HG03175 (cell line): ENCODE results near the gene MYPN.
"Not testable (repeated sequence)": the region's sequence is repeated elsewhere in the genome, so short reads cannot be mapped to it uniquely, and the experiment has no call there.

Source experiments
- ATAC-seq: cut with Tn5 transposase; IDR thresholded peaks from one replicate; pipeline ENCODE4 v1.9.1; 2021; ENCODE audit warnings: mild to moderate bottlenecking, moderate library complexity; ENCODE audit not compliant: unreplicated experiment

Gene MYPN

GRCh38 chr10:68166871-68167585, 57.7 kb downstream of the MYPN start:
- no peak for ATAC-seq

DNA sequence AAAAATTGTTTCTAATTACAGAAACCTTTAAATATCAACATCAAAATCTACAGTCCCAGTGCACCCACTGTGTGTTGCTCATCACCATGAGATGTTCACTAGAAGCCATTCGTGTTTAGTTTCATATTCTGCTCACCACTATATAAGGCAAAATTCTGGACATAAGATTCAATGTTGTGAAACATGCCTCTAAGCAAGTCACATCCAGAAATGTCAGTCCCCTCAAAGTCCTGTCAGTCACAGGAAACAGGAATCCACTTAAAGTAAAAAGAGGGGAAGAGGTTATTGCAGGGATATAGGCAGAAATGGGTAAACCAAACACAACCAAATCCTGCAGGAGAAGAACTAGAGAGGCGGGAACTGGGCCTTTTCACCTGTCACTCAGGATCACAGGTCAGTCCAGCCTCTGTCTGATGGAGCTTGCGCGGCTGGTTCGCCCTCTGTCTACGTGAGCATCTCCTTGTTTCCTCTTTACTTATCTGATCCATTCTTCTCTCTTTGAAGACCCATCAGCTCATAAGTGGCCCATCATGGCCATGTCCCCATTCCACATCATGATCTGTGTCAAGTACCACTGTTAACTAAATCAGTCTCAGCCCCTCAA, 58.4 kb downstream of the MYPN start:
- no peak for ATAC-seq

DNA sequence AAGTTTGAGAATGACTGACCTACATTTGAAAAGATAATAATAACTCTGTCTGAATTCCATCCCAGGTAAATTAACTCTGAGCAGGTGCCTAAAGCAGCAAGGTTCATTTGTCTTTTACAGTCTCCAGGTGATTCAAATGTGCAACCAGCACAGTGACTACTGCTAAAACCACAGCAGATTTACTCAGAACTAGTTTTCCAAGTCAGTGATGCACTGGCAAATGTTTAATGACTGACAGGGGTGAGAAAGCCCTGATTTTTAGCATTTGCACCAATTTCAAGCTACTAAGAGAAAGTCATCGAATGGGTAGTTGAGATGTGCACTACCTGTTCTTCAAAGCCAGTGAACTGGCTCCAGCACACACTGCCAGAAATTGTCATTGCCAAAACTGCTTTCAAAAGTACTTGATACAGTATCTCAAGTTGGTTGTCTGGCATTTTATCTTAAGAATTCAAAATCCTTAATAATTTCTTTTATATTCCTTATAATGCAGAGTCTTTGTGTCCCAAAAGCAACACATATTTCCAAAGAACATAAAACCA, 62.3 kb downstream of the MYPN start:
- peak; percentile 64 for ATAC-seq

DNA sequence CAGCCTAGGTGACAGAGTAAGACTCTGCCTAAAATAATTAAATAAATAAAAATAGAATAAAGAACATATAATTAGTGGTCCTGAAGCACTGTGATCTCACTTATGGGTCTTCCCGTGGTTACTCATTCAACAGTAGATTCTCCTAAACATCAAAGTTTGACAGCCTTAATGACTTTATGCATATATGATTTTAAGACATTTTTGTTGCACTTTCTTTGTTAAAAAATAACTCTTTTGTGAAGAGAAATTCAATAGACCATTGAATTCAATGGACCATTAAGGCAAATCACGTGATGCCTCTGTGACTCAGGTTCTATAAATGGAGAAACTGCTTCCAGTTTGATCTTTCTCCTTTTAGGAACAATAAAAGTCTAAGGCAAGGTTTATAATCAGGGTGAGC, 63.0 kb downstream of the MYPN start:
- ATAC-seq = no peak

DNA sequence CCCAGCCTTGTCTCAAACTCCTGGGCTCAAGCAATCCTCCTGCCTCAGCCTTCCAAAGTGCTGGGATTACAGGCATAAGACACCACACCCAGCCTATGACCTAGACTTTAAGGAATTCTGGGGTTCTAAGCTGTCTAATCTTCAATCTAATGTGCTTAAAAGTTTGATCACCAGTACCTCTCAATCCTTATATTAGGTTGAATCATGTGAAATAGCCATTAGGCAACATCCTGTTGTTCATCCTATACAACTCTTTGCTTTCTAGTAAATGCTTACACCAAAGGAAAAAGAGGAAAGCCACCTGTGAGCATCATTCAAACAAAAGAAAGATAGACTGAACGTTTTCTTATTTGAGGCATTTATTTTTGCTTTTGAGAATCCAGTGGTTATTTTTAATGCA, 66.7 kb downstream of the MYPN start:
- ATAC-seq = no peak

DNA sequence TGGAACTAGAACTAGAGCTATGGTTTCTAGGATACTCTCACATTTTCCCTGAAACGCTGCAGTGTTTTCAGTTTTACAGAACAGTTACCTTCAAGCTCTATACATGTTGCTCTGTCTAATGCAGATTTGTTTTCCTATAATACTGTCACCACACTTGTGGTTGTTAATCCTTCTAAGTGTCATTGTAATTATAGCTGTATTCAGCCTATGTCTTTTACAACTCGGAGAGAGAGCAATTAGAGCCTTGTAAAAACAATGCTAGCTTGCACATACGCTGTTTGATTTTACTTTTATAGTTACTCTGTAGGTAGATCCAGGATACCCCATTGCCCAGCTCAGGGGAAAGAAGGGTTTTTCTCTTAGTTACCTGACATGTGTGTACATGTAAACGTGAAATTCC, 67.5 kb downstream of the MYPN start:
- no peak for ATAC-seq

DNA sequence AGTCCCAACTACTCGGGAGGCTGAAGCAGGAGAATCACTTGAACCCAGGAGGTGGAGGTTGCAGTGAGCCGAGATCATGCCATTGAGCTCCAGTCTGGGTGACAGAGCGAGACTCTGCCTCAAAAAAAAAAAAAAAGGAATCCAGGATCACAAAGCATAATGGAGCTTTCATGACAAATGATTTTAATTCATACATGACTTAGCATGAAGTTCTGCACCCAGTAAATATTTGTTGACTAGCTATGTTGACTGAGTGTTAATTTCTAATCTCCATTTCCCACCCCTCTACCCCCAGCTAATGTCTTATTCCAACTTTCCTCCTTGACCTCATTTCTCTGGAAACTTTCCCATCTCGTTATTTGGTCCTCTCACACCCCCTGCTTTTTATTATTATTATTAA, 69.3 kb downstream of the MYPN start:
- no peak for ATAC-seq

DNA sequence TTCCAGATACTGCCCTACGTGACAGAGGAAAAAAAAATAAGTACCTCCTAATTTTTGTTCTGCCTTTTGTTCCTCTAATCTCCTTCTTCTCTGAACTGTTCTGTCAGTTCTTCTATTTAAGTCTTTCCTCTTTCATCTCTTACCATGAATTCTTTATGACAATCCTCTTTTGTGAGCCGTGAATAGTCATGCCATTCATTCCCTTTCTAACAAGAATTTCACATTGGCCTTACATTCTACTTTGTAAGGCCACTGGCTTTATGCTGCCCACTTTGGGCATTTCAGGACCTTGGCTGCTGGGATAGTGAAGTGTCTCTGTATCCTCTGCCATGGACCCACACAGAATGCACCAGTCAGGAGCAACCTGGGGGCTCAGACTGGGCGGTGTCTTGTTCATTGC, 69.7 kb downstream of the MYPN start:
- no peak for ATAC-seq

DNA sequence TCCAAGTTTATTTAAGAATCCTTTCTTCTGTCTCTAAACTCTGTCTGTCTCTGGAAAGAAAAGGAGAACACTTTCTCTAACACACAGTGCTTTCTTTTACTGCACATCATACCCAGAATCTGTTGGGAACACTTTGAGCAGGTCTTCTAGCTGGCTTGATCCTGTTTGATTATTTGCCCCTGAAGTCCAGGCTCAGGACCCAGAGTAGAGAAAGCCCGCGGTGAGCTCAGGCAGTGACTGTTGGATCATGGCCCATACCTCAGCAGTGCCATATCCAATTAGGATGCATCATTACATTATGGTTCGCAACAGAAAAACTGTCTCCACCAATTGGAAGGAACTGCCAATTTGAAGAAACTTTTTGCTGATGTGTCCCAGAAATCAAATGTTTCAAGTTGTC, 71.2 kb downstream of the MYPN start:
- ATAC-seq = no peak

- ATAC-seq = no peak
Observed at GRCh38 chr10:68184546-68184945, 75.3 kb downstream of the MYPN start.

GRCh38 chr10:68185085-68185484, 75.8 kb downstream of the MYPN start:
- no peak for ATAC-seq

GRCh38 chr10:68188835-68189234, 79.5 kb downstream of the MYPN start:
- no peak for ATAC-seq

DNA sequence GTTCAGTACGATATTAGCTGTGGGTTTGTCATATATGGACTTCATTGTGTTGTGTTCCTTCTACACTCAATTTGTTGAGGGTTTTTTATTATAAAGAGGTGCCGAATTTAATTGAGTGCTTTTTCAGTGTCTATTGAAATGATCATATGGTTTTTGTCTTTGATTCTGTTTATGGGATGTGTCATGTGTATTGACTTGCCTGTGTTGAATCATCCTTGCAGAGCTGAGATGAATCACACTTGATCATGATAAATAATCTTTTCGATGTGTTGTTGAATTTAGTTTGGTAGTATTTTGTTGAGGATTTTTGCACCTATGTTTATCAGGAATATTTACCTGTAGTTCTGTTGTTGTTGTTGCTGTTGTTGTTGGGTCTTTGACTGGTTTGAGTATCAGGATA, 82.8 kb downstream of the MYPN start:
- ATAC-seq = no peak

DNA sequence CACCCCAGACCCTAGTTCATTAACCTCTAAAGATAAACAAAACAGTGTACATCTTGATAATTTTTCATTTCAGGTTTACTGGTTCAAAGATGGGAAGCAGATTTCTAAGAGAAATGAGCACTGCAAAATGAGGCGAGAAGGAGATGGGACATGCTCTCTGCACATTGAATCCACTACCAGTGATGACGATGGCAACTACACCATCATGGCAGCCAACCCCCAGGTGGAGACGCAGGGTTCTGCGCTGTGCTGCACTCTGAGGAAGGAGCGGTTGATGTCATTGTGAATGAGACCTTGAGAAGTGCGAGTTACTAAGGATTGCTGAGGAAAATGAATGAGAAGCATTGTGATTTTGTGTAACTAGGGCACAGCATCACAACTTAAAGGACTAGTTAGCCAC, 85.0 kb downstream of the MYPN start:
- no peak for ATAC-seq

GRCh38 chr10:68195776-68196175, 86.5 kb downstream of the MYPN start:
- not testable (repeated sequence) for ATAC-seq

DNA sequence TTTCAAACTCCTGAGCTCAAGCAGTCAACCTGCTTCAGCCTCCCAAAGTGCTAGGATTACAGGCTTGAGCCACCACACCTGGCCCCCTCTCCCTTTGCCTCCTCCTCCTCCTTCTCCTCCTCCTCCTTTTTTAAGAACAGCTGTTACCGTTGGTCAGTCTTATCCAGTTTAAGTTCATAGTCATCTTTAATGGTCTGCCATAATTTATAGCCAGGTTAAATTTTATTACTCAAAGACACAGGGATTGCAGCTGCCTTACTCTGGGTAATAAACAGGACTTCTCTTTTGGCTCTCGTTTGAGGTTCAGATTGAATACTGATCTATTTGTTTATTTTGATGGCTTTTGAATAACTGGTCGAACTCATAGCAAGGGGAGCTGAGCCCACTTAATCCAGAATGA, 87.4 kb downstream of the MYPN start:
- ATAC-seq = no peak

DNA sequence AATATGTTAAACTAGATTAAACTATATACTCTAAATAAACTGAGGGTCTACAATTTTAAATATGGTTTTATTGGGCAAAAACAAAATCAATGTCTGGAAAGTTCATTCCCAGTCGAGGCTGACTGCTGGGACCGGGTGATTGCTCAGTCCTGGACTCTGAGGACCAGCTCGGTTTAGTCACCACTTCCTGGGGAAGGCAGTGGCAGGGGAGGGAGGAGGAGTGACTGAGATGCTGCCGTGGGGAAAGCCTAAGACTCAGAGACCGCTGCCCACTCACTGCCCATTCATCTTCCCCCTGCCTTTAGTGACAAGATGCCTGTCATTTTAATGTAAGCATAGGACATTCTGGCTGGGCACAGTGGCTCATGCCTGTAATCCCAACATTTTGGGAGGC, 93.7 kb downstream of the MYPN start:
- ATAC-seq = no peak

DNA sequence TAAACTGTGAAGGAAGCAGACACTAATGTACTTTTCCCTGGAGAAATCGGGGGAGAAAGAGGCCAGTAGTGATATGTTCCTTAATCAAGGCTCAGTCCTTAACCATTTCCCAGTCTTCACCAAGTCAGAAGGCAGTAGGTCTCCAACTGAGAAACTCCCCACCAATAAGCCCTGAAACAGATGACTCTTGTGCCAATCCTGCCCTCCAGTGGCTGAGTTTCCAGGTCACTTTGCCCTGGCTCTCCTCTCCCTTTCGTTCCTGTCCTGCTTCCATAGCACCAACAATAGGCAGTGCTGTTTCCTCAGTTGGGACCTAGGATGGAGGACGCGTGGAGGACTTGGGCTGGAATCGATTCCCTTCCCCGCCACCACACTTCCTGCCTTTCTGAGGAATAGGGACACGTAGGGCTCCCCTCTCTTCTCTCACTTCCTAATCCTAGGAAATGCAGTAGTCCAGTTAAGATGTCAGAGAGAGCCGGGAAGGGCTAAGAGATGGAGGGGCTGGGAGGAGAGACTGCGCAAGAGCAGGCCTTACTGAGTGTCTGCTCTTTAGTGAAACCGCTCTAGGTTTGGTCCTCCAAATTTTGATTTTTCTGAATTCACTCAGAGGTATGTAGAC, 99.2 kb downstream of the MYPN start:
- ATAC-seq = no peak

DNA sequence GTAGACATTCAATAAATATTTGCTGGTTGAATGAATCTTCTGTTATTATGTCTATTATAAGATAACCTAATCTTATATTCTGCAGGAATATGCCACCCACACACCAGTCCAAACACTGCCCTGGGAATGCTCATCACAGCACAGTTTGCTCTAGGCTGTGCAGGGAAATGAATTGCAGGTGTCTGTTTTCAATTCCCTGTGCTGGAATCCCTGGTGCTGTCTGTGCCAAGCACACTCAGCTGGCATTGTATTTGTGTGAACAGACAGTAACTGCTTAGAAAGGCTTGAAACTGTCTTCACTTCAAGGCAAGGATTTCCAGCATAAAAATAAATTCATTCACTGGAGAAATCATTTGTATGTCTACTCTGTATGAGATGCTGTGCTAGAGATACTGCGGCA, 102.4 kb downstream of the MYPN start:
- no peak for ATAC-seq

DNA sequence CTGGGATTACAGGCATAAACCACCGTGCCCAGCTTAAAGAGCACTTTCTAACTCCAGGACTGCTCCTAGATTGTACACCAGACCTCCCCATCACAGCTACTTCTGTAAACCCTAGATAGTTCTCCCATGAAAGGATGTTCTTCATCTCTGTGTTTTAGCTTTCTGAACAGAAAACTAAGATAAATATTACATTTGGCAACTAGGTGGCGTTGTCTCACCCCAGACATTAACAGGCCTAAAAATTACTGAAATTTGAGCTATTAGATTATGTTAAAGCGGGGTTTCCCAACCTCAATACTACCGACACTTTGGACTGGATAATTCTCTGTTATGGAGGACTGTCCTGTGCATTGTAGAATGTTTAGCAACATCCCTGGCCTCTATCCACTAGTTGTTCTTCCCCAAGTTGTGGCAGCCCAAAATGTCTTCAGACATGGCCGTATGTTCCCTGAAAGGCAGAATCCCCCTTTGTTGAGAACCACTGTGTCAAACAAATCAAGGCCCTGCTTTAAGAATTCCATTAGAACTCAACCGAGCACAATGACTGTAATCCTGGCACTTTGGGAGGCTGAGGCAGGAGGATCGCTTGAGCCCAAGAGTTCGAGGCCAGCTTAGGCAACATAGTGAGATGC, 103.5 kb downstream of the MYPN start:
- ATAC-seq = no peak

GRCh38 chr10:68218786-68219185, 109.5 kb downstream of the MYPN start:
- ATAC-seq = no peak

- ATAC-seq = no peak
Observed at GRCh38 chr10:68221196-68221595, 111.9 kb downstream of the MYPN start.
